Esophagus squamous epithelium (tissue), 5 donors: Measurements from ENCODE around the gene CENPT. TPM values are rescaled to one million over a fixed set of nuclear protein-coding genes. Genes with fewer than 3 reads are reported as not detected.

Experiments
- DNase-seq: peaks from one replicate; lab custom pipeline; 2025; lab: John Stamatoyannopoulos, UW
- H3K27ac ChIP-seq, 4 donors: fragments of 200-600 bp; sonication (generic); one replicate each; pipeline ENCODE4 v1.5.1; 2016 to 2019; ENCODE audit warnings: mild to moderate bottlenecking in 1 of 4
- H3K27me3 ChIP-seq, 4 donors: fragments of 200-600 bp; sonication (generic); 1 replicate in 3 of 4; 2 replicates in 1 of 4; pipeline versions ENCODE4 v1.5.1 to v1.6.0; 2017 to 2021; ENCODE audit warnings: antibody characterized with exemption in 1 of 4
- H3K36me3 ChIP-seq, 3 donors: fragments of 200-600 bp; sonication (generic); one replicate each; pipeline ENCODE4 v1.5.1; 2016 to 2019
- H3K4me1 ChIP-seq, 3 donors: fragments of 200-600 bp; sonication (generic); one replicate each; pipeline ENCODE4 v1.5.1; 2017 to 2019
- H3K4me3 ChIP-seq, 4 donors: fragments of 200-600 bp; sonication (generic); 1 replicate in 3 of 4; 2 replicates in 1 of 4; pipeline ENCODE4 v1.5.1; 2016 to 2019; ENCODE audit warnings: mild to moderate bottlenecking in 2 of 4, moderate library complexity in 1 of 4
- H3K9me3 ChIP-seq, 3 donors: fragments of 200-600 bp; sonication (generic); one replicate each; pipeline ENCODE4 v1.5.1; 2016 to 2019
- CTCF ChIP-seq, 6 experiments: fragments of 450-650 bp in 4 of 6; fragments of 200-600 bp in 2 of 6; sonication (generic) in 2 of 6; IDR thresholded peaks; one replicate each; pipeline ENCODE4 v1.5.1; 2016 to 2019; ENCODE audit warnings: antibody characterized with exemption in 6 of 6, mild to moderate bottlenecking in 4 of 6, moderate library complexity in 4 of 6
- POLR2A ChIP-seq, 4 donors: fragments of 450-650 bp; IDR thresholded peaks; one replicate each; pipeline ENCODE4 v1.6.1; 2017; ENCODE audit warnings: antibody characterized with exemption in 4 of 4, mild to moderate bottlenecking in 4 of 4, moderate library complexity in 3 of 4
- WGBS, 2 donors: methylation state at CpG; one replicate each; pipeline ENCODE4 v1.1.5; 2018; 5-methylcytosine and 5-hydroxymethylcytosine counted together
- intact Hi-C: fragments of 100-400 bp; cut with DNase I; formaldehyde crosslinking; loops from one replicate; pipeline ENCODE4 v1.15.0; 2022
- total RNA-seq, 4 donors: library from RNA; depleted of rRNA; stranded (reverse); fragments of >200 nt; gene quantifications; one replicate each; pipeline ENCODE4 v1.1.0, GENCODE V29; 2016
- donor health status: DM: yes; HTN: yes; CAD: no.

The CENPT gene
- total RNA-seq, 4 donors from 2014 or later, result 12.3 to 42.7 (median 19.6) TPM

DNA sequence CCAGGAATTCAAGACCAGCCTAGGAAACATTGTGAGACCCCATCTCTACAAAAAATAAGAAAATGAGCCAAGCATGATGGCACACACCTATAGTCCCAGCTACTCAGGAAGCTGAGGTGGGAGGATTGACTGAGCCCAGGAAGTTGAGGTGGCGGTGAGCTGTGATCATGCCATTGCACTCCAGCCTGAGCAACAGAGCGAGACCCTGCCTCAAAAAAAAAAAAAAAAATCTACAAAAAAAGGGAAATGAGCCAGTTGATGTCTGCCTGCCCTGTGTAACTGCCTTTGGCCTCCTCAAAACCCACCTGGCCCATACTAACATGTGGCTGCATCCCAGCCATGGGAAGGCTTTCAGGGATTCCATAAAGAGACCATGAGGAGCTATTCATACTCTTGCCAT is 45.6 kb downstream of the CENPT start:
- H3K36me3 ChIP-seq, result peaks cover 0 to 76% (median 0%) of the 10 kb centered on the region in 3 donors
- 80 to 93% methylated on average over 2 of the region's 2 CpGs for WGBS, 2 donors
- H3K4me1 ChIP-seq, result peaks cover 12 to 49% (median 12%) of the 10 kb centered on the region in 3 donors
- no peaks in the 10 kb centered on the region for H3K9me3 ChIP-seq
- no peak overlapping the region for H3K4me3 ChIP-seq
- no peak overlapping the region for H3K27ac ChIP-seq
- no peaks in the 10 kb centered on the region for H3K27me3 ChIP-seq
- intact Hi-C loops, result no loop called here
- TF ChIP-seq POLR2A (IDR thresholded peaks at IDR 0.05) (no peak), CTCF (IDR thresholded peaks at IDR 0.05) (no peak)
- DNase-seq, result no peak

GRCh38 chr16:67801241-67801640 is 46.3 kb downstream of the CENPT start:
- Histone ChIP-seq H3K36me3 (peaks cover 0 to 82% (median 0%) of the 10 kb centered on the region in 3 donors), H3K27ac (no peak overlapping the region), H3K4me1 (peaks cover 12 to 49% (median 12%) of the 10 kb centered on the region in 3 donors), H3K9me3 (no peaks in the 10 kb centered on the region), H3K4me3 (no peak overlapping the region), H3K27me3 (no peaks in the 10 kb centered on the region)
- no peak for DNase-seq
- intact Hi-C loops, result no loop called here
- 100% methylated on average over 1 of the region's 1 CpG for WGBS, 2 donors
- TF ChIP-seq POLR2A (IDR thresholded peaks at IDR 0.05) (no peak), CTCF (IDR thresholded peaks at IDR 0.05) (no peak)

- Histone ChIP-seq H3K9me3 (no peaks in the 10 kb centered on the region), H3K4me3 (no peak overlapping the region), H3K36me3 (peaks cover 0 to 84% (median 0%) of the 10 kb centered on the region in 3 donors), H3K4me1 (peaks cover 5 to 44% (median 9%) of the 10 kb centered on the region in 3 donors), H3K27ac (no peak overlapping the region), H3K27me3 (no peaks in the 10 kb centered on the region)
- no peak for DNase-seq
- intact Hi-C loops, result no loop called here
- TF ChIP-seq CTCF (IDR thresholded peaks at IDR 0.05) (no peak), POLR2A (IDR thresholded peaks at IDR 0.05) (no peak)
- WGBS, 2 donors, result 61 to 88% methylated on average over 5 to 7 of the region's 7 CpGs
Observed at GRCh38 chr16:67800338-67800926, 47.1 kb downstream of the CENPT start.

- intact Hi-C loops, result no loop called here
- 96 to 97% methylated on average over 5 of the region's 5 CpGs for WGBS, 2 donors
- peaks cover 0 to 12% (median 0%) of the 10 kb centered on the region in 3 donors for H3K4me1 ChIP-seq
- peaks cover 0 to 47% (median 0%) of the 10 kb centered on the region in 3 donors for H3K36me3 ChIP-seq
- no peak overlapping the region for H3K27ac ChIP-seq
- no peaks in the 10 kb centered on the region for H3K27me3 ChIP-seq
- no peak for DNase-seq
- H3K4me3 ChIP-seq, result no peak overlapping the region
- H3K9me3 ChIP-seq, result no peaks in the 10 kb centered on the region
- TF ChIP-seq POLR2A (IDR thresholded peaks at IDR 0.05) (no peak), CTCF (IDR thresholded peaks at IDR 0.05) (no peak)
Observed at GRCh38 chr16:67796099-67796718, 51.3 kb downstream of the CENPT start.

- H3K4me3 ChIP-seq, result no peak overlapping the region
- no peaks in the 10 kb centered on the region for H3K4me1 ChIP-seq
- TF ChIP-seq POLR2A (IDR thresholded peaks at IDR 0.05), result no peak
- TF ChIP-seq CTCF (IDR thresholded peaks at IDR 0.05), result no peak
- H3K9me3 ChIP-seq, result no peaks in the 10 kb centered on the region
- no peaks in the 10 kb centered on the region for H3K27me3 ChIP-seq
- no peak for DNase-seq
- H3K27ac ChIP-seq, result no peak overlapping the region
- H3K36me3 ChIP-seq, result no peaks in the 10 kb centered on the region
- intact Hi-C loops, result no loop called here
Observed at GRCh38 chr16:67790071-67790470, 57.4 kb downstream of the CENPT start.
